Measurements from ENCODE around the gene PTPN5.

Gene PTPN5

GRCh38 chr11:18739685-18740084 is 51.9 kb downstream of the PTPN5 start:
- DNase-seq (ENCODE audit: low spot score): no peak

GRCh38 chr11:18737642-18738041 is 54.0 kb downstream of the PTPN5 start:
- no peak for DNase-seq (ENCODE audit: low spot score)

- no peak for DNase-seq (ENCODE audit: low spot score)
Observed at GRCh38 chr11:18736590-18737148, 54.9 kb downstream of the PTPN5 start.

GRCh38 chr11:18733202-18733601 is 58.4 kb downstream of the PTPN5 start:
- DNase-seq (ENCODE audit: low spot score): no peak

- DNase-seq (ENCODE audit: low spot score): peak; percentile 74
Observed at GRCh38 chr11:18731949-18732821, 59.4 kb downstream of the PTPN5 start.

GRCh38 chr11:18731441-18731840 is 60.2 kb downstream of the PTPN5 start:
- DNase-seq (ENCODE audit: low spot score): no peak

- DNase-seq (ENCODE audit: low spot score): no peak
Observed at GRCh38 chr11:18730020-18730419, 61.6 kb downstream of the PTPN5 start.

GRCh38 chr11:18729426-18729825 is 62.2 kb downstream of the PTPN5 start:
- no peak for DNase-seq (ENCODE audit: low spot score)

GRCh38 chr11:18728658-18729057 is 62.9 kb downstream of the PTPN5 start:
- no peak for DNase-seq (ENCODE audit: low spot score)

GRCh38 chr11:18727479-18728236 is 63.9 kb downstream of the PTPN5 start:
- DNase-seq (ENCODE audit: low spot score): peak; percentile 52

GRCh38 chr11:18726040-18726439 is 65.6 kb downstream of the PTPN5 start, which contains the start of gene IGSF22:
Gene IGSF22 (minus strand): TSS chr11:18726188. CDS start chr11:18724236, 1,952 bp downstream.
- DNase-seq (ENCODE audit: low spot score): no peak

GRCh38 chr11:18723991-18724390 is 67.6 kb downstream of the PTPN5 start:
- DNase-seq (ENCODE audit: low spot score): no peak

GRCh38 chr11:18722293-18722637 is 69.3 kb downstream of the PTPN5 start:
- DNase-seq (ENCODE audit: low spot score): no peak

GRCh38 chr11:18721561-18722292 is 69.9 kb downstream of the PTPN5 start:
- peak; percentile 61 for DNase-seq (ENCODE audit: low spot score)

GRCh38 chr11:18720808-18721560 is 70.6 kb downstream of the PTPN5 start:
- DNase-seq (ENCODE audit: low spot score): peak; percentile 79

GRCh38 chr11:18720091-18720807 is 71.3 kb downstream of the PTPN5 start:
- no peak for DNase-seq (ENCODE audit: low spot score)

GRCh38 chr11:18715476-18715875 is 76.1 kb downstream of the PTPN5 start:
- no peak for DNase-seq (ENCODE audit: low spot score)

GRCh38 chr11:18714443-18714780 is 77.2 kb downstream of the PTPN5 start:
- no peak for DNase-seq (ENCODE audit: low spot score)

GRCh38 chr11:18713646-18714442 is 77.8 kb downstream of the PTPN5 start:
- DNase-seq (ENCODE audit: low spot score): no peak

- DNase-seq (ENCODE audit: low spot score): no peak
Observed at GRCh38 chr11:18710545-18710944, 81.1 kb downstream of the PTPN5 start.

Measured in CD4-positive, alpha-beta T cell treated with Interleukin-2 at 100 ng/mL for 4 hours (primary cell).